Esophagus squamous epithelium (tissue), 5 donors: ENCODE results near the gene PLD3. TPM values are rescaled to one million over a fixed set of nuclear protein-coding genes. Genes with fewer than 3 reads are reported as not detected.
"Not testable (repeated sequence)": the region's sequence is repeated elsewhere in the genome, so short reads cannot be mapped to it uniquely, and the experiment has no call there.

Source experiments
- DNase-seq: peaks from one replicate; lab custom pipeline; 2025; lab: John Stamatoyannopoulos, UW
- H3K27ac ChIP-seq, 4 donors: fragments of 200-600 bp; sonication (generic); one replicate each; pipeline ENCODE4 v1.5.1; 2016 to 2019; ENCODE audit warnings: mild to moderate bottlenecking in 1 of 4
- H3K27me3 ChIP-seq, 4 donors: fragments of 200-600 bp; sonication (generic); 1 replicate in 3 of 4; 2 replicates in 1 of 4; pipeline versions ENCODE4 v1.5.1 to v1.6.0; 2017 to 2021; ENCODE audit warnings: antibody characterized with exemption in 1 of 4
- H3K36me3 ChIP-seq, 3 donors: fragments of 200-600 bp; sonication (generic); one replicate each; pipeline ENCODE4 v1.5.1; 2016 to 2019
- H3K4me1 ChIP-seq, 3 donors: fragments of 200-600 bp; sonication (generic); one replicate each; pipeline ENCODE4 v1.5.1; 2017 to 2019
- H3K4me3 ChIP-seq, 4 donors: fragments of 200-600 bp; sonication (generic); 1 replicate in 3 of 4; 2 replicates in 1 of 4; pipeline ENCODE4 v1.5.1; 2016 to 2019; ENCODE audit warnings: mild to moderate bottlenecking in 2 of 4, moderate library complexity in 1 of 4
- H3K9me3 ChIP-seq, 3 donors: fragments of 200-600 bp; sonication (generic); one replicate each; pipeline ENCODE4 v1.5.1; 2016 to 2019
- POLR2A ChIP-seq, 4 donors: fragments of 450-650 bp; IDR thresholded peaks; one replicate each; pipeline ENCODE4 v1.6.1; 2017; ENCODE audit warnings: antibody characterized with exemption in 4 of 4, mild to moderate bottlenecking in 4 of 4, moderate library complexity in 3 of 4
- WGBS, 2 donors: methylation state at CpG; one replicate each; pipeline ENCODE4 v1.1.5; 2018; 5-methylcytosine and 5-hydroxymethylcytosine counted together
- intact Hi-C: fragments of 100-400 bp; cut with DNase I; formaldehyde crosslinking; loops from one replicate; pipeline ENCODE4 v1.15.0; 2022
- total RNA-seq, 4 donors: library from RNA; depleted of rRNA; stranded (reverse); fragments of >200 nt; gene quantifications; one replicate each; pipeline ENCODE4 v1.1.0, GENCODE V29; 2016
- TF ChIP-seq, protein P1 (sequence below), 6 experiments: fragments of 450-650 bp in 4 of 6; fragments of 200-600 bp in 2 of 6; sonication (generic) in 2 of 6; IDR thresholded peaks; one replicate each; pipeline ENCODE4 v1.5.1; 2016 to 2019; ENCODE audit warnings: antibody characterized with exemption in 6 of 6, mild to moderate bottlenecking in 4 of 6, moderate library complexity in 4 of 6
- donor health status: DM: yes; HTN: yes; CAD: no.

Gene PLD3
- total RNA-seq, 4 donors from 2014 or later: 56.8 to 163 (median 128) TPM

DNA sequence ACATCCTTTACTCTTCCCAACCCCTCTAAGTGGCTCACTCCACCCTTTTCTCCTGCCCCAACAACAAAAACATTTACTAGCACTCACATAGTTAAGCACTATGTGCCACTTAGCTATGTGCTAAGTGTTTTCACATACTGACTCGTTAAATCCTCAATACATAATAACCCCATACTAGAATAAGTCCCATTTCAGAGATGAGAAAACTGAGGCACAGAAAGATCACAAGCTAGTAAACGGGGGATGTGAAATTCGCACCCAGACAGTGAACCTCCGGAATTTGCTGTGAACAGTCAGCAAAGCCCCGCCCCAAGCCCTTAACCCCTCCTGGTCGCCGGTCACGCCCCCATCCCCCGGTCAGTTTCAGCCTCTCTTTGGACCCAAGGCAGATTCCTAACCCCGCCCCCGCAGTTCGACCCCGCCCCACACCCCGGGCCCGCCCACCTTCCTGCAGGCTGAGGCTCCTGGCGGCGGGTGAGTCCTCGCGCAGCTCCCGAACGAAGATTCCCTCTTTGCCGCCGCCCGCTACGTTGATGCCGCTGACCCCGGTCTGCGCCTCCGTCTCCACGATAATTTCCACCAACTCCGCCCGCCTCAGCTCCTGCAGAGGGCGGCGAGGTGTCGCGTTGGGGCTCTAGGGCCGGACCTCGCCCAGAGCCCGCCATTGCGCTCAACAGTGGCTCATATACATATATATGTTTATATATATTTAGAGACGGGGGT is 54.9 kb downstream of the PLD3 start:
- TF ChIP-seq, protein P1, sequence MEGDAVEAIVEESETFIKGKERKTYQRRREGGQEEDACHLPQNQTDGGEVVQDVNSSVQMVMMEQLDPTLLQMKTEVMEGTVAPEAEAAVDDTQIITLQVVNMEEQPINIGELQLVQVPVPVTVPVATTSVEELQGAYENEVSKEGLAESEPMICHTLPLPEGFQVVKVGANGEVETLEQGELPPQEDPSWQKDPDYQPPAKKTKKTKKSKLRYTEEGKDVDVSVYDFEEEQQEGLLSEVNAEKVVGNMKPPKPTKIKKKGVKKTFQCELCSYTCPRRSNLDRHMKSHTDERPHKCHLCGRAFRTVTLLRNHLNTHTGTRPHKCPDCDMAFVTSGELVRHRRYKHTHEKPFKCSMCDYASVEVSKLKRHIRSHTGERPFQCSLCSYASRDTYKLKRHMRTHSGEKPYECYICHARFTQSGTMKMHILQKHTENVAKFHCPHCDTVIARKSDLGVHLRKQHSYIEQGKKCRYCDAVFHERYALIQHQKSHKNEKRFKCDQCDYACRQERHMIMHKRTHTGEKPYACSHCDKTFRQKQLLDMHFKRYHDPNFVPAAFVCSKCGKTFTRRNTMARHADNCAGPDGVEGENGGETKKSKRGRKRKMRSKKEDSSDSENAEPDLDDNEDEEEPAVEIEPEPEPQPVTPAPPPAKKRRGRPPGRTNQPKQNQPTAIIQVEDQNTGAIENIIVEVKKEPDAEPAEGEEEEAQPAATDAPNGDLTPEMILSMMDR (IDR thresholded peaks at IDR 0.05): no peak
- peak in 1 of 4 donors; percentile 21 for TF ChIP-seq POLR2A (IDR thresholded peaks at IDR 0.05)
- DNase-seq: peak; percentile 63
- intact Hi-C loops: no loop called here
- H3K4me3 ChIP-seq: peak overlapping the region; percentile 45 to 72 (median 62)
- peaks cover 0 to 34% (median 12%) of the 10 kb centered on the region in 3 donors for H3K4me1 ChIP-seq
- no peaks in the 10 kb centered on the region for H3K9me3 ChIP-seq
- 0 to 3% methylated on average over 5 to 9 of the region's 41 CpGs for WGBS, 2 donors
- H3K27me3 ChIP-seq: no peaks in the 10 kb centered on the region
- H3K27ac ChIP-seq: peak overlapping the region; percentile 80 to 91 (median 88)
- no peaks in the 10 kb centered on the region for H3K36me3 ChIP-seq

- intact Hi-C loops: no loop called here
- TF ChIP-seq POLR2A (IDR thresholded peaks at IDR 0.05): no peak
- TF ChIP-seq, protein P1 (IDR thresholded peaks at IDR 0.05): no peak
- no peak overlapping the region for H3K4me3 ChIP-seq
- no peaks in the 10 kb centered on the region for H3K36me3 ChIP-seq
- H3K27ac ChIP-seq: no peak overlapping the region
- peaks cover 9 to 42% (median 12%) of the 10 kb centered on the region in 3 donors for H3K4me1 ChIP-seq
- WGBS, 2 donors: 60 to 79% methylated on average over 8 to 9 of the region's 22 CpGs
- H3K9me3 ChIP-seq: no peaks in the 10 kb centered on the region
- DNase-seq: no peak
- peaks cover 0 to 6% (median 0%) of the 10 kb centered on the region in 4 donors for H3K27me3 ChIP-seq
Measured at GRCh38 chr19:40407714-40408597, 59.5 kb downstream of the PLD3 start.

DNA sequence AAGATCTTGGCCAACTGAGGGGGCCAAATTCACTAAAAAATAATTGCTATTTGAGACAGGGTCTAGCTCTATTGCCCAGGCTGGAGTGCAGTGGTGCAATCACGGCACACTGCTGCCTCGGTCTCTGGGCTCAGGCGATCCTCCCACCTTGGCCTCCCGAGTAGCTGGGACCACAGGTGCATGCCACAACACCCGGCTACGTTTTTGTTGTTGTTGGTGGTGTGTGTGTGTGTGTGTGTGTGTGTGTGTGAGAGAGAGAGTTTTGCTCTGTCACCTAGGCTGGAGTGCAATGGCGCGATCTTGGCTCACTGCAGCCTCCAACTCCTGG is 60.1 kb downstream of the PLD3 start:
- 84% methylated on average over 8 of the region's 8 CpGs; no CpG with 5 or more reads in 1 of the 2 donors for WGBS, 2 donors
- H3K4me1 ChIP-seq: peaks cover 9 to 41% (median 12%) of the 10 kb centered on the region in 3 donors
- intact Hi-C loops, H3K4me3 ChIP-seq, H3K27me3 ChIP-seq, DNase-seq, H3K27ac ChIP-seq, H3K9me3 ChIP-seq, H3K36me3 ChIP-seq: not testable (repeated sequence)

DNA sequence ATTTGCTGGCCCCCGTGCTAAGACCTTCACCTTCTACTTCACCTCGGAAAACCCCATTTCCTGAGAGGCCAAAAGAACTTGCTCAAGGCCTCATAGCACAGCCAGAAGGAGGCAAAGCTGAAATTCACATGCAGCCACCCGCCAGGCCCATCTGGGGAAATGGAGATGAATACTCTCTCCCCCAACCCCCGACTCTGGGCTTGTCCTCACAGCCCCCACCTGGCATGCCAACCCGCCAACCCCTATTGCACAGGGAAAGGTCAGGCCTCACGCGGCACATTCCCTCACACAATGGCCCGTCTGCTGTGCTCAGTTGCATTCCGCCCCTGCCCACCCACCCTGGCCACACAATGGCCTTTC is 61.5 kb downstream of the PLD3 start:
- peaks cover 0 to 38% (median 12%) of the 10 kb centered on the region in 3 donors for H3K4me1 ChIP-seq

DNA sequence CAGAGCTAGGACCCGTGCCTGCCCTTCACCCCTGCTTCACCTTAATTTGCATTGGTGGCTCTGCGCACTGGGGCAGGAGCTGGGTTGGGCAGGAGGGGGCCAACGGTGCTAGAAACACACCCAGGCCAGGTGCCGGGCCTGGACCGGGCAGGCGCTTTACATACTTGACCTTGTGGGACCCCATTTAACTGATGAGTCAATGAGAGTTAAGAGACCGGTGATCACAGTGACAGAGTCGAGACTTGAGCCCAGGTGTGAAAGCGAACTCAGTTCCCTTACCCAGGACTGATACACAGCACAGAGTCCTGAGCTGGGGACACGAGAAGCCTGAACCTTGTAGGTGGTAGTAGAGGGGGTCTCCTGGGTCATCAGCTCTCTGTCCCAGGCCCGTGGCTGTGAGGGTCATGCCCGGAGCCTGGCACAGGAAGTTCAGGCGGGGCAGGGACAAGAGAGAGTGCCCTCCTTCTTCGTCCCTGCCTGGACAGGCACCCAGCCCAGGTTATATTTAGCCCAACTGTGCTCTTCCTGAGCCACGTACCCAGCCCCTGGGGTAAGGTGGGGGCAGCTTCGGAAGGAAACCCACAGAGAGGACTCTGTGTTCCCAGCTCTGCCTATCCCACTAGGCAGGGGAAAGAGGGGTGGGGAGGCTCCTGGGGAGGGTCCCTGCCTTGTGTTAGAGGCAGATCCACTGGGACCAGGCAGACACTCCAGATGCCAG is 62.8 kb downstream of the PLD3 start:
- peaks cover 0 to 9% (median 0%) of the 10 kb centered on the region in 4 donors for H3K27me3 ChIP-seq
- no peaks in the 10 kb centered on the region for H3K9me3 ChIP-seq
- TF ChIP-seq, protein P1 (IDR thresholded peaks at IDR 0.05): no peak
- no peak for TF ChIP-seq POLR2A (IDR thresholded peaks at IDR 0.05)
- intact Hi-C loops: no loop called here
- H3K36me3 ChIP-seq: no peaks in the 10 kb centered on the region
- H3K27ac ChIP-seq: peak overlapping the region in 3 of 4 donors; percentile 48 to 76 (median 51)
- WGBS, 2 donors: 33 to 61% methylated on average over 7 to 12 of the region's 16 CpGs
- no peak overlapping the region for H3K4me3 ChIP-seq
- peaks cover 0 to 43% (median 12%) of the 10 kb centered on the region in 3 donors for H3K4me1 ChIP-seq
- DNase-seq: no peak

More for the DNA sequence above, 61.5 kb downstream of the PLD3 start:
- DNase-seq: no peak
- Histone ChIP-seq H3K36me3 (no peaks in the 10 kb centered on the region), H3K4me3 (no peak overlapping the region), H3K9me3 (no peaks in the 10 kb centered on the region), H3K27ac (peak overlapping the region in 1 of 4 donors; percentile 34), H3K27me3 (peaks cover 0 to 9% (median 0%) of the 10 kb centered on the region in 4 donors)
- WGBS, 2 donors: 73 to 80% methylated on average over 6 of the region's 9 CpGs
- intact Hi-C loops: no loop called here
- no peak for TF ChIP-seq POLR2A (IDR thresholded peaks at IDR 0.05)
- TF ChIP-seq, protein P1 (IDR thresholded peaks at IDR 0.05): no peak
